K562 (cell line): ENCODE measurements around the gene NAV2.

ENCODE experiments used
- ATF3 ChIP-seq, 2 experiments: fragments of 450-650 bp in 1 of 2; sonication (generic) in 1 of 2; formaldehyde crosslinking in 1 of 2; IDR thresholded peaks in 1 of 2; conservative IDR thresholded peaks in 1 of 2; 2 replicates each; pipeline versions ENCODE4 v1.6.1 to v1.8.1; 2016 to 2023; ENCODE audit warnings: mild to moderate bottlenecking in 2 of 2, moderate library complexity in 2 of 2, inconsistent platforms in 1 of 2, missing genetic modification reagents in 1 of 2
- CREB1 ChIP-seq, 2 experiments: sonication (generic) in 1 of 2; formaldehyde crosslinking in 1 of 2; IDR thresholded peaks; 2 replicates each; pipeline versions ENCODE4 v1.6.1 to v1.8.0; 2012 to 2022; ENCODE audit warnings: inconsistent platforms in 1 of 2, mild to moderate bottlenecking in 1 of 2, missing genetic modification reagents in 1 of 2, moderate library complexity in 1 of 2
- DDX20 ChIP-seq: fragments of 450-650 bp; IDR thresholded peaks from 2 replicates; pipeline ENCODE4 v1.6.1; 2016; ENCODE audit warnings: missing genetic modification characterization, low read depth, mild to moderate bottlenecking, missing compliant biosample characterization, moderate library complexity
- GABPB1 ChIP-seq: sonication (generic); formaldehyde crosslinking; IDR thresholded peaks from 2 replicates; pipeline ENCODE4 v1.8.0; 2022; ENCODE audit warnings: mild to moderate bottlenecking, missing genetic modification reagents
- POLR2A ChIP-seq: fragments of 450-650 bp; conservative IDR thresholded peaks from 2 replicates; pipeline ENCODE4 v1.6.1; 2016
- PRPF4 ChIP-seq: fragments of 200-400 bp; formaldehyde crosslinking; IDR thresholded peaks from one replicate; pipeline ENCODE4 v1.6.1; 2017; ENCODE audit warnings: low read length, low read depth, mild to moderate bottlenecking; ENCODE audit not compliant: insufficient read depth, poor library complexity, severe bottlenecking
- USF1 ChIP-seq: sonication (generic); formaldehyde crosslinking; IDR thresholded peaks from 2 replicates; pipeline ENCODE4 v1.9.0; 2022; ENCODE audit warnings: mild to moderate bottlenecking, missing genetic modification reagents
- ZNF318 ChIP-seq, 2 experiments: fragments of 450-650 bp; IDR thresholded peaks; 2 replicates each; pipeline ENCODE4 v1.6.1; 2016; ENCODE audit warnings: mild to moderate bottlenecking in 2 of 2, borderline replicate concordance in 1 of 2, low read depth in 1 of 2, moderate library complexity in 1 of 2
- TF ChIP-seq, protein P1 (sequence below): fragments of 250-450 bp; sonication (Bioruptor Pico); IDR thresholded peaks from 2 replicates; pipeline ENCODE4 v1.5.0; 2022; ENCODE audit warnings: mild to moderate bottlenecking

DNA sequence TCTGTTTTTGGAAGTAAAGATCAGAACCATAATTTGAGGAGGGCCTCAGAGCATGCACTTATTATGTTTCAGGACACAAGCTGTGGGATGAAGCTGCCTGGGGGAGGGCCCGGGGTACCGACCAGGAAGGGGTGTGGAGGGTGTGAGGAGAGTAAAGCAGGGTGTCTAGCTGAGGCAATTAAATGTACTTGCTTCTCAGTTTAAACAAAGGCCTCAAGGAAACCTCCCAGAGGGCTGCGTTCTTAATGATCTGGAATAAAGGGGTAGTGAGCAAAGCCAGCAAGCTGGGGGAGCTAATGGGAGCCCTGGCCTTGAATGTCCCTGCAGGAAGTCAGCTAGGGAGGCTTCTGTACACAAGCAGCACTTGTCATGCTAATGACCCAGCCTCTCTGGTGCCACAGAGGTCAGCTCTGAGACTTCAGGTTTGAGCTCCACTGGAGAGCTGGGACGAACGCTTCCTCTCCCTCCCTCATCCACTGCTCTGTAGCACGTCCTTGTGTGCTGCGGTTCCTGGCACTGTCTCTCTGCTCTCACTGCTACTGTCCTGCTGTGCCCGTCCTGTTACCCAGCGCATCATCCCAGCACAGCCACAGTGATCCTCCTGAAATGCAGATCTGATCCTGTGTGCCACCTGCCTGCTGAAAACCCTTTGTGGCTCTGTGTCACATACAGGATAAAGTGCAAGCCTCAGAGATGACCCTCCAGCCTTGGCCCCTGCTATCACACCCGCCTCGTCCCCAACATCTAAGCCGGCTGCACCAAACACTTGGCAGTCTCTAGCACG is 287.9 kb downstream of the NAV2 start:
- TF ChIP-seq POLR2A (no peak), CREB1 (IDR thresholded peaks at IDR 0.05) (no peak), CREB1 (CRISPR knock-in tag; IDR thresholded peaks at IDR 0.05) (no peak), DDX20 (tag) (no peak), USF1 (CRISPR knock-in tag) (no peak), GABPB1 (no peak), ZNF318 (IDR thresholded peaks at IDR 0.05; ENCODE audit: borderline replicate concordance in 1 of 2, low read depth in 1 of 2) (no peak), ATF3 (IDR thresholded peaks at IDR 0.05) (no peak), ATF3 (CRISPR knock-in tag; conservative IDR thresholded peaks at IDR 0.05) (no peak), PRPF4 (no peak)
- TF ChIP-seq, protein P1, sequence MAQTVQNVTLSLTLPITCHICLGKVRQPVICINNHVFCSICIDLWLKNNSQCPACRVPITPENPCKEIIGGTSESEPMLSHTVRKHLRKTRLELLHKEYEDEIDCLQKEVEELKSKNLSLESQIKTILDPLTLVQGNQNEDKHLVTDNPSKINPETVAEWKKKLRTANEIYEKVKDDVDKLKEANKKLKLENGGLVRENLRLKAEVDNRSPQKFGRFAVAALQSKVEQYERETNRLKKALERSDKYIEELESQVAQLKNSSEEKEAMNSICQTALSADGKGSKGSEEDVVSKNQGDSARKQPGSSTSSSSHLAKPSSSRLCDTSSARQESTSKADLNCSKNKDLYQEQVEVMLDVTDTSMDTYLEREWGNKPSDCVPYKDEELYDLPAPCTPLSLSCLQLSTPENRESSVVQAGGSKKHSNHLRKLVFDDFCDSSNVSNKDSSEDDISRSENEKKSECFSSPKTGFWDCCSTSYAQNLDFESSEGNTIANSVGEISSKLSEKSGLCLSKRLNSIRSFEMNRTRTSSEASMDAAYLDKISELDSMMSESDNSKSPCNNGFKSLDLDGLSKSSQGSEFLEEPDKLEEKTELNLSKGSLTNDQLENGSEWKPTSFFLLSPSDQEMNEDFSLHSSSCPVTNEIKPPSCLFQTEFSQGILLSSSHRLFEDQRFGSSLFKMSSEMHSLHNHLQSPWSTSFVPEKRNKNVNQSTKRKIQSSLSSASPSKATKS = no peak
